C4-2B (cell line): ENCODE measurements around the gene GNB1.
"Not testable (repeated sequence)": the region's sequence is repeated elsewhere in the genome, so short reads cannot be mapped to it uniquely, and the experiment has no call there.

ENCODE experiments used
- H3K27ac ChIP-seq: fragments of 450-650 bp; 2 replicates; pipeline ENCODE4 v1.5.1; 2017

The GNB1 gene

GRCh38 chr1:1737675-1738590 is 153.0 kb downstream of the GNB1 start:
- H3K27ac ChIP-seq, result not testable (repeated sequence)
